ENCODE data around the gene EHD4.

DNA sequence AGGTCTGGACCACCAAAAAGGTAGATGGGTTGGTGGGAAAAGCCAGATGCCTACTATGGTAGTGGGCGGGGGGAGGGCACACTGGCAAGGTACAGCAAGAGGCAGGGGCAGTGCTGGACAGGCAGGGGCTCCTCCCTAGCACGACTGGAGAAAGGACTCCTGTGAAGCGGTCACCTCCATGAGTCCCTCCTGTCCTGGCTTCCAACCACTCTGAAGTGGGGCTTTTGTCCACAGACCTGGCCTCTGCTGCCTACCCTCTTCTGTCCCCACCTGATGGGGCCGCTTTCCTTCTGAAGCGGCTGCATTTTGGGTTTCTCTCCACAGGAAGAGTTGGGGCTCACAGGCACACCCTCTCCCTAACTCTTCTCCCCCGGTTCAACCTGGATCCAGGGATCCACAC, 75.8 kb downstream of the EHD4 start:
- TF ChIP-seq, protein P1, sequence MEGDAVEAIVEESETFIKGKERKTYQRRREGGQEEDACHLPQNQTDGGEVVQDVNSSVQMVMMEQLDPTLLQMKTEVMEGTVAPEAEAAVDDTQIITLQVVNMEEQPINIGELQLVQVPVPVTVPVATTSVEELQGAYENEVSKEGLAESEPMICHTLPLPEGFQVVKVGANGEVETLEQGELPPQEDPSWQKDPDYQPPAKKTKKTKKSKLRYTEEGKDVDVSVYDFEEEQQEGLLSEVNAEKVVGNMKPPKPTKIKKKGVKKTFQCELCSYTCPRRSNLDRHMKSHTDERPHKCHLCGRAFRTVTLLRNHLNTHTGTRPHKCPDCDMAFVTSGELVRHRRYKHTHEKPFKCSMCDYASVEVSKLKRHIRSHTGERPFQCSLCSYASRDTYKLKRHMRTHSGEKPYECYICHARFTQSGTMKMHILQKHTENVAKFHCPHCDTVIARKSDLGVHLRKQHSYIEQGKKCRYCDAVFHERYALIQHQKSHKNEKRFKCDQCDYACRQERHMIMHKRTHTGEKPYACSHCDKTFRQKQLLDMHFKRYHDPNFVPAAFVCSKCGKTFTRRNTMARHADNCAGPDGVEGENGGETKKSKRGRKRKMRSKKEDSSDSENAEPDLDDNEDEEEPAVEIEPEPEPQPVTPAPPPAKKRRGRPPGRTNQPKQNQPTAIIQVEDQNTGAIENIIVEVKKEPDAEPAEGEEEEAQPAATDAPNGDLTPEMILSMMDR (IDR thresholded peaks at IDR 0.05): no peak
- TF ChIP-seq POLR2A (IDR thresholded peaks at IDR 0.05): no peak

Measured in body of pancreas (tissue), 4 donors.